ENCODE measurements around the gene LRRN4CL. TPM values are rescaled to one million over a fixed set of nuclear protein-coding genes. Genes with fewer than 3 reads are reported as not detected.
A peak's percentile ranks its signal among the peaks of the same experiment; 100 is the strongest.
"Not testable (repeated sequence)": the region's sequence is repeated elsewhere in the genome, so short reads cannot be mapped to it uniquely, and the experiment has no call there.

LRRN4CL gene
- total and polyA plus RNA-seq, 7 donors = 1.8 to 4.8 (median 3.0) TPM

GRCh38 chr11:62654297-62654696 lies 35.0 kb downstream of the LRRN4CL start:
- peaks cover 0 to 10% of the 10 kb centered on the region in 2 donors for H3K36me3 ChIP-seq (ENCODE audit: insufficient read depth in 1 of 2, low read depth in 1 of 2)
- DNase-seq = no peak
- H3K4me3 ChIP-seq = no peak overlapping the region
- no peak overlapping the region for H3K27ac ChIP-seq
- H3K4me1 ChIP-seq = peaks cover 8% of the 10 kb centered on the region
- no peak for ATAC-seq
- no peaks in the 10 kb centered on the region for H3K27me3 ChIP-seq (ENCODE audit: insufficient read depth in 3 of 3, low read length in 2 of 3)
- H3K9me3 ChIP-seq = no peaks in the 10 kb centered on the region
- 87 to 90% (median 90%) methylated on average over 11 of the region's 11 CpGs for WGBS, 3 donors
- no peak for TF ChIP-seq CTCF (IDR thresholded peaks at IDR 0.05)
- intact Hi-C loops (cut with DNase I) = loop anchor here in 1 of 2 donors (5.0 kb wide), 1 partner anchor 42 kb away; the partner anchor contains the start of genes EML3 and ROM1

- no peak for DNase-seq
- Histone ChIP-seq H3K27me3 (ENCODE audit: insufficient read depth in 3 of 3, low read length in 2 of 3) (no peaks in the 10 kb centered on the region), H3K9me3 (no peaks in the 10 kb centered on the region), H3K4me3 (peak overlapping the region; percentile 93), H3K4me1 (peaks cover 11% of the 10 kb centered on the region), H3K36me3 (ENCODE audit: insufficient read depth in 1 of 2, low read depth in 1 of 2) (peaks cover 0 to 29% of the 10 kb centered on the region in 2 donors), H3K27ac (peak overlapping the region; percentile 95)
- TF ChIP-seq CTCF (IDR thresholded peaks at IDR 0.05) = no peak
- intact Hi-C loops (cut with DNase I) = loop anchor here in 1 of 2 donors (5.0 kb wide), 1 partner anchor 40 kb away; the partner anchor contains the start of genes EML3 and ROM1
- ATAC-seq = no peak
- WGBS, 3 donors = 39 to 41% (median 39%) methylated on average over 16 of the region's 16 CpGs
Observed at GRCh38 chr11:62652161-62653006, 36.9 kb downstream of the LRRN4CL start.

- WGBS, 3 donors = 93 to 95% (median 94%) methylated on average over 12 of the region's 12 CpGs
- ATAC-seq; H3K9me3 ChIP-seq; H3K27ac ChIP-seq; H3K4me3 ChIP-seq; DNase-seq; H3K27me3 ChIP-seq (ENCODE audit: insufficient read depth in 3 of 3, low read length in 2 of 3): not testable (repeated sequence)
- Histone ChIP-seq H3K4me1 (peaks cover 23% of the 10 kb centered on the region), H3K36me3 (ENCODE audit: insufficient read depth in 1 of 2, low read depth in 1 of 2) (peaks cover 0 to 29% of the 10 kb centered on the region in 2 donors)
- intact Hi-C loops (cut with DNase I) = loop anchor here in 1 of 2 donors (5.0 kb wide), 1 partner anchor 38 kb away; the partner anchor contains the start of genes EML3 and ROM1
Observed at GRCh38 chr11:62650283-62650682, 39.0 kb downstream of the LRRN4CL start.

- H3K4me1 ChIP-seq = peaks cover 29% of the 10 kb centered on the region
- no peak for TF ChIP-seq CTCF (IDR thresholded peaks at IDR 0.05)
- H3K36me3 ChIP-seq (ENCODE audit: insufficient read depth in 1 of 2, low read depth in 1 of 2) = peaks cover 0 to 29% of the 10 kb centered on the region in 2 donors
- 83 to 92% (median 85%) methylated on average over 11 of the region's 11 CpGs for whole genome bisulfite sequencing, 3 donors
- H3K27ac ChIP-seq = no peak overlapping the region
- ATAC-seq = no peak
- no peak overlapping the region for H3K4me3 ChIP-seq
- DNase-seq = no peak
- intact Hi-C loops (cut with DNase I) = no loop called here
- no peaks in the 10 kb centered on the region for H3K27me3 ChIP-seq (ENCODE audit: insufficient read depth in 3 of 3, low read length in 2 of 3)
- no peaks in the 10 kb centered on the region for H3K9me3 ChIP-seq
Observed at GRCh38 chr11:62649486-62649885, 39.8 kb downstream of the LRRN4CL start.

GRCh38 chr11:62648967-62649364 lies 40.4 kb downstream of the LRRN4CL start:
- Histone ChIP-seq H3K27ac (no peak overlapping the region), H3K4me3 (no peak overlapping the region), H3K36me3 (ENCODE audit: insufficient read depth in 1 of 2, low read depth in 1 of 2) (peaks cover 0 to 35% of the 10 kb centered on the region in 2 donors), H3K9me3 (no peaks in the 10 kb centered on the region), H3K4me1 (peaks cover 32% of the 10 kb centered on the region), H3K27me3 (ENCODE audit: insufficient read depth in 3 of 3, low read length in 2 of 3) (no peaks in the 10 kb centered on the region)
- WGBS, 3 donors = 80 to 88% (median 81%) methylated on average over 11 of the region's 11 CpGs
- no peak for ATAC-seq
- intact Hi-C loops (cut with DNase I) = no loop called here
- no peak for DNase-seq
- TF ChIP-seq CTCF (IDR thresholded peaks at IDR 0.05) = no peak
